GM19099 (cell line): ENCODE results near the gene OR56B1.

Experiments used
- POLR2A ChIP-seq: IDR thresholded peaks from 3 replicates; pipeline ENCODE4 v1.6.1; 2011; ENCODE audit warnings: low read depth; ENCODE audit not compliant: insufficient read length; ENCODE audit errors: extremely low read depth

Gene OR56B1

GRCh38 chr11:5713695-5714094 lies 22.6 kb upstream of the OR56B1 start:
- no peak for TF ChIP-seq POLR2A

- TF ChIP-seq POLR2A, result no peak
Measured at GRCh38 chr11:5719703-5720495, 16.3 kb upstream of the OR56B1 start.

- TF ChIP-seq POLR2A, result no peak
Measured at GRCh38 chr11:5722622-5723021, 13.6 kb upstream of the OR56B1 start.

GRCh38 chr11:5726351-5726750 lies 9.9 kb upstream of the OR56B1 start:
- TF ChIP-seq POLR2A, result no peak

- no peak for TF ChIP-seq POLR2A
Measured at GRCh38 chr11:5727691-5728090, 8.6 kb upstream of the OR56B1 start.

GRCh38 chr11:5737091-5737490 lies 843 bp downstream of the OR56B1 start:
- no peak for TF ChIP-seq POLR2A

- no peak for TF ChIP-seq POLR2A
Measured at GRCh38 chr11:5737670-5738392, 1.6 kb downstream of the OR56B1 start.

GRCh38 chr11:5738431-5738830 lies 2.2 kb downstream of the OR56B1 start:
- TF ChIP-seq POLR2A, result no peak

GRCh38 chr11:5746614-5747013 lies 10.4 kb downstream of the OR56B1 start:
- TF ChIP-seq POLR2A, result no peak

GRCh38 chr11:5749836-5750235 lies 13.6 kb downstream of the OR56B1 start:
- no peak for TF ChIP-seq POLR2A

- no peak for TF ChIP-seq POLR2A
Measured at GRCh38 chr11:5753943-5754342, 17.7 kb downstream of the OR56B1 start, which contains the start of gene OR52N4. TSS of gene OR52N4 (plus strand) at chr11:5754243. CDS start at chr11:5754741, 498 bp downstream.

- no peak for TF ChIP-seq POLR2A
Measured at GRCh38 chr11:5767056-5767455, 30.8 kb downstream of the OR56B1 start.

GRCh38 chr11:5783255-5783654 lies 47.0 kb downstream of the OR56B1 start, which contains the start of gene OR52N5:
TSS of gene OR52N5 (minus strand) at chr11:5783355. CDS start at chr11:5778634, 4,721 bp downstream.
- no peak for TF ChIP-seq POLR2A
